Measurements from ENCODE around the gene GRK5.

GRCh38 chr10:119424258-119424975 is 217.0 kb downstream of the GRK5 start:
- no peak for TF ChIP-seq CTCF (conservative IDR thresholded peaks at IDR 0.05; ENCODE audit: low read length)
- TF ChIP-seq EZH2phosphoT487 (IDR thresholded peaks at IDR 0.05; ENCODE audit: borderline replicate concordance), result no peak

Measured in Loucy (cell line).